Inflammatory macrophage treated with lipopolysaccharide for 1 hour (primary cell): ENCODE results near the gene GMIP.
"Not testable (repeated sequence)": the region's sequence is repeated elsewhere in the genome, so short reads cannot be mapped to it uniquely, and the experiment has no call there.

Source experiments
- DNase-seq, 2 donors: peaks; one replicate each; pipeline ENCODE4 v3.0.0-alpha.2; 2020 to 2022

The GMIP gene

GRCh38 chr19:19633711-19634515, 9.5 kb downstream of the GMIP start:
- no peak for DNase-seq

DNA sequence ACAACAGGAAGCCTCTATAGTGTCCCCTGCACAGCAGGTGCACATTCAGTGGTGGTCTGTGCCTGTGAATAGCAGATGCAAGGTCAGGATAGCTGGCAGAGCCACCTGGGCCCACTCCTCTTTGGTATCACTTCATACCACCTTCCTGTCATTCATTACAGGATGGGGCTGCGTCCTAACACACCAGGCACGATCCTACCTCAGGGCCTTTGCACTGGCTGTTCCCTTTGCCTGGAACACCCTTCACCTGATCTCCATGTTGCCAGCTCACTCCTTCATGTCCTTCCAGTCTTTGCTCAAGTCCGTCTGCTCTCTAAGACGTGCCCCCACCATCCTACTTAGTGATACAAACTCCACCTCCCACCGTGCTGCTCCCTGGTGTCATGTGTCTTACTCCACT, 10.8 kb downstream of the GMIP start:
- no peak for DNase-seq

DNA sequence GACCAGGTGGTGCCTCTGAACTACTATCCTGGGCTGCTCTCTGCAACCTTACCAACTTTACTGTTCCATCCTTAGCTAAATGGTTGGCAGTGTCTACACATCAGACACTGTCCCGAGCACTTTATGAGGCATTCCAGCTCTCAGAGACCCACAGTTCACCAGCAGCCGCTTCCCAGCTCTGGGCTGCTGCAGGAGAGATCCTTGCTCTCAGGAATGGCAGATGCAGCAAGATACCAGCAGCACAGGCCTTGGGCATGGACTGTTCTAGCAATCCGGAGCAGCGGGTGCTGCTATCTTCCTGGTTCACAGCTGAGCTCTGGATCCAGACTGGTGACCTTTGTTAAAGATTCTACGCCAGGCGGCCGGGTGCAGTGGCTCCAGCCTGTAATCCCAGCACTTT, 12.1 kb downstream of the GMIP start:
- no peak for DNase-seq

GRCh38 chr19:19630426-19630825, 13.0 kb downstream of the GMIP start:
- no peak for DNase-seq

DNA sequence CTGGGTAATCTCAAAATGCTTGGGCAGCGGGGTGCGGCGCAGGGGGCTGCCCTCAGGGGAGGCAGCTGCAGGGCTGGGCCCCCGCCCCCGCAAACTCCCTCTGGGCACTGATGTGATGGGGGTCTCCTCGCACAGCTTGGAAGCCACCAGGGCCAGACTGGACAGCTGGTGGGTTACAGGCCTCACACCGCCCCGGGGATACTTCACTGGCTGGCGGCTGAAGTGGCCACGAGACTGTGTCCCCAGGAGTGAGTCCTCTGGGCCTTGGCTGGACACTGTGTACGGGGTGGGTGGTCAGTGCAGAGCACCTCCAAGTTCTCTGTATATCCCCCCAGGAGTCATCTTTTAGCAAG, 13.4 kb downstream of the GMIP start:
- no peak for DNase-seq

DNA sequence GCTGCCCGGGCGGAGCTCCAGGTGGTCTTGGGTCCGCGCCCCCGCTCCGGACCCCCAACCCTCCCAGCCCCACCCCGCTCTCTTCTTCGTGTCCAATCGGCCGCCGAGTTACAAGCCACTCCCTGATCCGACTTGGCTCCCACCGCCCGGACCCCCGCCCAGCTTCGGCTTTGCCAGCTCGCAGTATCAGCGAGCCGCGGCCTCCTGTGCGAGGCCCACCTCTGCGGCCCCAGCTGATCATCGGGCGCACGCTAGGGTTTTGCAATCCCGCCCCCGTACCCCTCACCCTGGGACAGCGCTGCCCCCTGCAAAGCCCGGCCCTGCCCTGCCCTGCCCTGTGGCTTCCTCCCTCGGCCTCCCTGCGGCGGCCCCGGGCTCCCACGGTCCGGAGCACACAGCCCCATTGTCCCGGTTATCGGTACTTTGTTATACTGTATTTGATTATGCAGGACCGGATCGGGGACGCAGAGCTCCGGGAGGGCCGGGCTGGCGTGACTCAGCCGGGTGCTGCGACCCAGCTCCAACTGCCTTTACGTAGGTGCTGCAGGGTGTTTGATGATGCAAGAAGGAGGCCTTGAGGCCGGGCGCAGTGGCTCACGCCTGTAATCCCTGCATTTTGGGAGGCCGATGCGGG, 14.8 kb downstream of the GMIP start:
- DNase-seq: peak; percentile 52 to 72

GRCh38 chr19:19627621-19628500, 15.6 kb downstream of the GMIP start, which contains the start of gene LPAR2:
Gene LPAR2, minus strand, starts transcription at chr19:19628220. Its CDS starts 945 bp downstream, at chr19:19627275.
- DNase-seq: peak; percentile 10 to 13

DNA sequence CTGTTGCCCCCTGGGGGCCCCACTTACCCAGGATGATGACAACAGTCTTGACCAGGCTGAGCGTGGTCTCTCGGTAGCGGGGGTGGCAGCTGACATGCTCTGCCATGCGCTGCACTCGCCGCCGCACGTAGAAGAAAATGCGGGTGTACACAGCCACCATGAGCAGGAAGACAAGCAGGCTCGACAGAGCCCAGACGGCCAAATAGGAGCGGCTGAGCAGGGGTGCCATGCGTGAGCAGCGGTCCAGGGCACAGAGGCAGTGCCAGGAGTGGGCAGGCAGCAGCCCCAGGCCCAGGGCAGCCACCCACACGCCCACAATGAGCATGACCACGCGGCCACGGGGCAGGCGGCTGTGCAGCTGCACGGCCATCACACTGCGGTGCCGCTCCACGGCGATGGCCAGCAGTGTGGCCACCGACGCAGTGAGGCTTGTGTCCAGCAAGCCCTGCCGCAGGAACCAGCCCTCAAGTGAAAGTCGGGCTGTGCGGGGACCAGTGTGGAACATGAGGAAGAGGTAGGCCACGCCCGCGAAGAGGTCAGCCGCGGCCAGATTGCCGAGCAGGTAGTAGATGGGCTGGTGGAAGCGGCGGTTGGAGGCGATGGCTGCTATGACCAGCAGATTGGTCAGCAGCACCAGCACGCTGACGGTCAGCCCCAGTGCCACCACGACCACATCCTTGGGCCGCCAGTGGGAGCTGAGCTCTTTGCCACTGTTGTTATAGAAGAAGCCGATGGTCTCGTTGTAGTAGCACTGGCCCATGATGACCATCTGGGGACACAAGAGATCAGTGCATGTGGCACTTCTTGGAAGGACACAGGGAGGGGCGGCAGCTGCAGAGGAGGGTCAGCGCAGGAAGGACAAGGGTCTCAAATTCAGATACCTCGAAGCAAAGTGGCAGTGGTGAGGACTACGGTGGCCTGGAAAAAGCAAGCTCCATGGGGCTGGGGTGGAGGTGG, 16.7 kb downstream of the GMIP start:
- no peak for DNase-seq

DNA sequence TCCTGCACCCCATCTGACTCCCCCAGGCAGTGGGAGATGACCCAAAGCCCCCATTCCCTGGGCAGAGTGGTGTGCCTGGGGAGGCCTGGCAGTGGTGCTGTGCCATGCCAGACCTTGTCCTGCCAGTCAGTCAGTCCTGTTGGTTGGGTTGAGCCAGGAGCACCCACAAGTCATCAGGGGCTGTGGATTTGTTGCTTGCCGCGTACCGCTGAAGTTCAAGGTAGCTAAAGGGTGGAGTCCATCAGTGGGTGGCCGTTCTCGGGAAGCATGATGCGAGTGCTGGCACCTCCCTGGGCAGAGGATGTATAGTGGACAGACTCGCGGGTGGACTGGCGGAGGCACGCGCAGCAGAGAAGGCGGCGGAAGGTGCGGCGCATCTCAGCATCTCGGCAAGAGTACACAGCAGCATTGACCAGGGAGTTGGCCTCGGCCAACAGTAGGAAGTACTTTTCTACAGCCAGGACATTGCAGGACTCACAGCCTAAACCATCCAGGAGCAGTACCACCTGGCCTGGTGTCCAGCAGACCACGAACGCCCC, 19.4 kb downstream of the GMIP start:
- no peak for DNase-seq

GRCh38 chr19:19623383-19623782, 20.1 kb downstream of the GMIP start:
- no peak for DNase-seq

- DNase-seq: no peak
Observed at GRCh38 chr19:19619849-19620210, 23.6 kb downstream of the GMIP start.

- DNase-seq: no peak
Observed at GRCh38 chr19:19619181-19619848, 24.1 kb downstream of the GMIP start.

GRCh38 chr19:19618219-19619051, 25.0 kb downstream of the GMIP start, which contains the start of gene PBX4:
Gene PBX4, minus strand, starts transcription at chr19:19618687. Its CDS starts 58 bp downstream, at chr19:19618629.
- peak; percentile 96 to 98 for DNase-seq

- no peak for DNase-seq
Observed at GRCh38 chr19:19615086-19615485, 28.4 kb downstream of the GMIP start.

- DNase-seq: no peak
Observed at GRCh38 chr19:19613506-19613905, 30.0 kb downstream of the GMIP start.

- DNase-seq: no peak
Observed at GRCh38 chr19:19610376-19611202, 32.9 kb downstream of the GMIP start.

- not testable (repeated sequence) for DNase-seq
Observed at GRCh38 chr19:19606686-19607085, 36.8 kb downstream of the GMIP start.

DNA sequence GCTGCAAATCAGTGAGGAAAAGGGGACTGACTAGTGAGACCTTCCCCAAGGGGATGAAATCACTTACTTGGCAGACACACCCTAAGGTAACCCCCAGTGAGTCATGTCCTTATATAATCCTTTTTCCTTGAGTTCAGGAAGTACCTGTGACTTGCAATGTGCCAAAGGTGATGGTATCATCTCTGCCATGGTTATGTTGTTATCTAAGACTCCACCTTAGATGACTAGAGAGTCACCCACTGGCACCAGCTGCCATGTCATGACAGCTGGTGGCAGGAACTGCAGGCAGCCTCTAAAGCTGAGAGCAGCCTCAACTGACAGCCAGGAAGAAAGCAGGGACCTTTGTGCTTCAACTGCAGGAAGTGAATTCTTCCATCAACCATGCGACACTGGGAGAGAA, 37.4 kb downstream of the GMIP start:
- peak in 1 of 2 donors; percentile 56 for DNase-seq

- DNase-seq: no peak
Observed at GRCh38 chr19:19602713-19603324, 40.6 kb downstream of the GMIP start.
